Mononuclear cell (primary cell): Measurements from ENCODE around the gene AGAP1. TPM values are rescaled to one million over a fixed set of nuclear protein-coding genes. Genes with fewer than 3 reads are reported as not detected.

Source experiments
- H3K27me3 ChIP-seq: 2 replicates; pipeline ENCODE4 v1.6.0; 2011; ENCODE audit warnings: low read length, control low read depth; ENCODE audit not compliant: insufficient read depth
- H3K4me1 ChIP-seq: 2 replicates; pipeline ENCODE4 v1.5.1; 2011; ENCODE audit warnings: mild to moderate bottlenecking, low read length, control low read depth; ENCODE audit not compliant: insufficient read depth
- H3K4me3 ChIP-seq: 2 replicates; pipeline ENCODE4 v1.5.1; 2011; ENCODE audit warnings: mild to moderate bottlenecking, low read length, moderate library complexity
- H3K9me3 ChIP-seq: 2 replicates; pipeline ENCODE4 v1.5.1; 2011; ENCODE audit warnings: low read depth, mild to moderate bottlenecking, control low read depth, low read length
- total RNA-seq: library from RNA; depleted of rRNA; stranded (reverse); fragments of >200 nt; gene quantifications from one replicate; pipeline ENCODE4 v1.2.3, GENCODE V29; 2012

The AGAP1 gene
- total RNA-seq, 1 donor: 2.7 TPM

GRCh38 chr2:235527806-235528469 lies 34.1 kb downstream of the AGAP1 start:
- H3K9me3 ChIP-seq: no peaks in the 10 kb centered on the region
- no peaks in the 10 kb centered on the region for H3K4me1 ChIP-seq
- no peak overlapping the region for H3K4me3 ChIP-seq
- H3K27me3 ChIP-seq: no peaks in the 10 kb centered on the region

GRCh38 chr2:235529621-235530020 lies 35.8 kb downstream of the AGAP1 start:
- Histone ChIP-seq H3K9me3 (no peaks in the 10 kb centered on the region), H3K4me3 (no peak overlapping the region), H3K27me3 (no peaks in the 10 kb centered on the region), H3K4me1 (no peaks in the 10 kb centered on the region)

GRCh38 chr2:235530735-235531134 lies 36.9 kb downstream of the AGAP1 start:
- no peaks in the 10 kb centered on the region for H3K4me1 ChIP-seq
- no peaks in the 10 kb centered on the region for H3K9me3 ChIP-seq
- no peak overlapping the region for H3K4me3 ChIP-seq
- H3K27me3 ChIP-seq: no peaks in the 10 kb centered on the region

- no peaks in the 10 kb centered on the region for H3K9me3 ChIP-seq
- H3K4me1 ChIP-seq: no peaks in the 10 kb centered on the region
- H3K27me3 ChIP-seq: no peaks in the 10 kb centered on the region
- no peak overlapping the region for H3K4me3 ChIP-seq
These were observed 38.5 kb downstream of the AGAP1 start for GRCh38 chr2:235532307-235532706.

GRCh38 chr2:235533198-235533597 lies 39.4 kb downstream of the AGAP1 start:
- H3K9me3 ChIP-seq: no peaks in the 10 kb centered on the region
- H3K4me1 ChIP-seq: no peaks in the 10 kb centered on the region
- no peak overlapping the region for H3K4me3 ChIP-seq
- no peaks in the 10 kb centered on the region for H3K27me3 ChIP-seq

- Histone ChIP-seq H3K27me3 (no peaks in the 10 kb centered on the region), H3K4me1 (no peaks in the 10 kb centered on the region), H3K4me3 (no peak overlapping the region), H3K9me3 (no peaks in the 10 kb centered on the region)
These were observed 40.0 kb downstream of the AGAP1 start for GRCh38 chr2:235533616-235534385.

GRCh38 chr2:235534678-235535422 lies 41.0 kb downstream of the AGAP1 start:
- Histone ChIP-seq H3K27me3 (no peaks in the 10 kb centered on the region), H3K4me3 (no peak overlapping the region), H3K4me1 (no peaks in the 10 kb centered on the region), H3K9me3 (no peaks in the 10 kb centered on the region)

GRCh38 chr2:235535423-235536130 lies 41.7 kb downstream of the AGAP1 start:
- no peaks in the 10 kb centered on the region for H3K27me3 ChIP-seq
- no peaks in the 10 kb centered on the region for H3K4me1 ChIP-seq
- no peaks in the 10 kb centered on the region for H3K9me3 ChIP-seq
- no peak overlapping the region for H3K4me3 ChIP-seq

GRCh38 chr2:235536711-235537110 lies 42.9 kb downstream of the AGAP1 start:
- Histone ChIP-seq H3K27me3 (no peaks in the 10 kb centered on the region), H3K4me1 (no peaks in the 10 kb centered on the region), H3K9me3 (no peaks in the 10 kb centered on the region), H3K4me3 (no peak overlapping the region)

- Histone ChIP-seq H3K4me3 (no peak overlapping the region), H3K4me1 (no peaks in the 10 kb centered on the region)
These were observed 43.3 kb downstream of the AGAP1 start for GRCh38 chr2:235537186-235537585.

GRCh38 chr2:235537587-235537986 lies 43.7 kb downstream of the AGAP1 start:
- no peak overlapping the region for H3K4me3 ChIP-seq
- no peaks in the 10 kb centered on the region for H3K9me3 ChIP-seq
- H3K4me1 ChIP-seq: no peaks in the 10 kb centered on the region
- no peaks in the 10 kb centered on the region for H3K27me3 ChIP-seq

More at GRCh38 chr2:235537186-235537585, 43.3 kb downstream of the AGAP1 start:
- no peaks in the 10 kb centered on the region for H3K9me3 ChIP-seq
- H3K27me3 ChIP-seq: no peaks in the 10 kb centered on the region

- no peak overlapping the region for H3K4me3 ChIP-seq
- no peaks in the 10 kb centered on the region for H3K9me3 ChIP-seq
- H3K27me3 ChIP-seq: no peaks in the 10 kb centered on the region
- H3K4me1 ChIP-seq: no peaks in the 10 kb centered on the region
These were observed 44.3 kb downstream of the AGAP1 start for GRCh38 chr2:235538144-235538639.

GRCh38 chr2:235538981-235539380 lies 45.1 kb downstream of the AGAP1 start:
- H3K27me3 ChIP-seq: no peaks in the 10 kb centered on the region
- H3K4me3 ChIP-seq: no peak overlapping the region
- H3K4me1 ChIP-seq: no peaks in the 10 kb centered on the region
- no peaks in the 10 kb centered on the region for H3K9me3 ChIP-seq

- H3K4me1 ChIP-seq: no peaks in the 10 kb centered on the region
- no peaks in the 10 kb centered on the region for H3K9me3 ChIP-seq
- H3K27me3 ChIP-seq: no peaks in the 10 kb centered on the region
- H3K4me3 ChIP-seq: no peak overlapping the region
These were observed 45.9 kb downstream of the AGAP1 start for GRCh38 chr2:235539773-235540172.

GRCh38 chr2:235541016-235541415 lies 47.2 kb downstream of the AGAP1 start:
- H3K4me1 ChIP-seq: no peaks in the 10 kb centered on the region

More at GRCh38 chr2:235541016-235541415, 47.2 kb downstream of the AGAP1 start:
- H3K27me3 ChIP-seq: no peaks in the 10 kb centered on the region
- no peaks in the 10 kb centered on the region for H3K9me3 ChIP-seq
- H3K4me3 ChIP-seq: no peak overlapping the region
